ENCODE data around the gene CREB5.
A peak's percentile ranks its signal among the peaks of the same experiment; 100 is the strongest.

The CREB5 gene

GRCh38 chr7:28381466-28381865 lies 30.9 kb upstream of the CREB5 start:
- TF ChIP-seq ZBTB7A (IDR thresholded peaks at IDR 0.05; ENCODE audit: low read depth), result no peak
- TF ChIP-seq, protein P1, sequence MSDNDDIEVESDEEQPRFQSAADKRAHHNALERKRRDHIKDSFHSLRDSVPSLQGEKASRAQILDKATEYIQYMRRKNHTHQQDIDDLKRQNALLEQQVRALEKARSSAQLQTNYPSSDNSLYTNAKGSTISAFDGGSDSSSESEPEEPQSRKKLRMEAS (IDR thresholded peaks at IDR 0.05), result no peak
- TF ChIP-seq USF1 (IDR thresholded peaks at IDR 0.05), result no peak

GRCh38 chr7:28382144-28382543 lies 30.2 kb upstream of the CREB5 start:
- TF ChIP-seq FOXM1 (IDR thresholded peaks at IDR 0.05; ENCODE audit: borderline replicate concordance, low read depth) (no peak), TAF1 (IDR thresholded peaks at IDR 0.05; ENCODE audit: low read depth) (no peak), TCF12 (IDR thresholded peaks at IDR 0.05; ENCODE audit: low read depth) (no peak), TEAD4 (IDR thresholded peaks at IDR 0.05) (no peak), EP300 (IDR thresholded peaks at IDR 0.05; ENCODE audit: borderline replicate concordance) (no peak), ZBTB7A (IDR thresholded peaks at IDR 0.05; ENCODE audit: low read depth) (no peak), EGR1 (IDR thresholded peaks at IDR 0.05) (no peak), CREB1 (IDR thresholded peaks at IDR 0.05; ENCODE audit: low read depth) (no peak), YY1 (IDR thresholded peaks at IDR 0.05; ENCODE audit: low read depth) (no peak), USF1 (IDR thresholded peaks at IDR 0.05) (no peak), CEBPB (IDR thresholded peaks at IDR 0.05) (no peak), NFIC (IDR thresholded peaks at IDR 0.05) (no peak), RAD21 (IDR thresholded peaks at IDR 0.05; ENCODE audit: low read depth) (no peak)
- TF ChIP-seq, protein P1 (IDR thresholded peaks at IDR 0.05), result no peak
- TF ChIP-seq, protein P2, sequence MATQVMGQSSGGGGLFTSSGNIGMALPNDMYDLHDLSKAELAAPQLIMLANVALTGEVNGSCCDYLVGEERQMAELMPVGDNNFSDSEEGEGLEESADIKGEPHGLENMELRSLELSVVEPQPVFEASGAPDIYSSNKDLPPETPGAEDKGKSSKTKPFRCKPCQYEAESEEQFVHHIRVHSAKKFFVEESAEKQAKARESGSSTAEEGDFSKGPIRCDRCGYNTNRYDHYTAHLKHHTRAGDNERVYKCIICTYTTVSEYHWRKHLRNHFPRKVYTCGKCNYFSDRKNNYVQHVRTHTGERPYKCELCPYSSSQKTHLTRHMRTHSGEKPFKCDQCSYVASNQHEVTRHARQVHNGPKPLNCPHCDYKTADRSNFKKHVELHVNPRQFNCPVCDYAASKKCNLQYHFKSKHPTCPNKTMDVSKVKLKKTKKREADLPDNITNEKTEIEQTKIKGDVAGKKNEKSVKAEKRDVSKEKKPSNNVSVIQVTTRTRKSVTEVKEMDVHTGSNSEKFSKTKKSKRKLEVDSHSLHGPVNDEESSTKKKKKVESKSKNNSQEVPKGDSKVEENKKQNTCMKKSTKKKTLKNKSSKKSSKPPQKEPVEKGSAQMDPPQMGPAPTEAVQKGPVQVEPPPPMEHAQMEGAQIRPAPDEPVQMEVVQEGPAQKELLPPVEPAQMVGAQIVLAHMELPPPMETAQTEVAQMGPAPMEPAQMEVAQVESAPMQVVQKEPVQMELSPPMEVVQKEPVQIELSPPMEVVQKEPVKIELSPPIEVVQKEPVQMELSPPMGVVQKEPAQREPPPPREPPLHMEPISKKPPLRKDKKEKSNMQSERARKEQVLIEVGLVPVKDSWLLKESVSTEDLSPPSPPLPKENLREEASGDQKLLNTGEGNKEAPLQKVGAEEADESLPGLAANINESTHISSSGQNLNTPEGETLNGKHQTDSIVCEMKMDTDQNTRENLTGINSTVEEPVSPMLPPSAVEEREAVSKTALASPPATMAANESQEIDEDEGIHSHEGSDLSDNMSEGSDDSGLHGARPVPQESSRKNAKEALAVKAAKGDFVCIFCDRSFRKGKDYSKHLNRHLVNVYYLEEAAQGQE (IDR thresholded peaks at IDR 0.05; ENCODE audit: low read depth), result no peak

- TF ChIP-seq RAD21 (IDR thresholded peaks at IDR 0.05; ENCODE audit: low read depth) (no peak), TEAD4 (IDR thresholded peaks at IDR 0.05) (no peak), CREB1 (IDR thresholded peaks at IDR 0.05; ENCODE audit: low read depth) (no peak), ZBTB7A (IDR thresholded peaks at IDR 0.05; ENCODE audit: low read depth) (no peak)
- TF ChIP-seq, protein P1 (IDR thresholded peaks at IDR 0.05), result no peak
- TF ChIP-seq, protein P2 (IDR thresholded peaks at IDR 0.05; ENCODE audit: low read depth), result no peak
These were observed 28.3 kb upstream of the CREB5 start for GRCh38 chr7:28383975-28384374.

DNA sequence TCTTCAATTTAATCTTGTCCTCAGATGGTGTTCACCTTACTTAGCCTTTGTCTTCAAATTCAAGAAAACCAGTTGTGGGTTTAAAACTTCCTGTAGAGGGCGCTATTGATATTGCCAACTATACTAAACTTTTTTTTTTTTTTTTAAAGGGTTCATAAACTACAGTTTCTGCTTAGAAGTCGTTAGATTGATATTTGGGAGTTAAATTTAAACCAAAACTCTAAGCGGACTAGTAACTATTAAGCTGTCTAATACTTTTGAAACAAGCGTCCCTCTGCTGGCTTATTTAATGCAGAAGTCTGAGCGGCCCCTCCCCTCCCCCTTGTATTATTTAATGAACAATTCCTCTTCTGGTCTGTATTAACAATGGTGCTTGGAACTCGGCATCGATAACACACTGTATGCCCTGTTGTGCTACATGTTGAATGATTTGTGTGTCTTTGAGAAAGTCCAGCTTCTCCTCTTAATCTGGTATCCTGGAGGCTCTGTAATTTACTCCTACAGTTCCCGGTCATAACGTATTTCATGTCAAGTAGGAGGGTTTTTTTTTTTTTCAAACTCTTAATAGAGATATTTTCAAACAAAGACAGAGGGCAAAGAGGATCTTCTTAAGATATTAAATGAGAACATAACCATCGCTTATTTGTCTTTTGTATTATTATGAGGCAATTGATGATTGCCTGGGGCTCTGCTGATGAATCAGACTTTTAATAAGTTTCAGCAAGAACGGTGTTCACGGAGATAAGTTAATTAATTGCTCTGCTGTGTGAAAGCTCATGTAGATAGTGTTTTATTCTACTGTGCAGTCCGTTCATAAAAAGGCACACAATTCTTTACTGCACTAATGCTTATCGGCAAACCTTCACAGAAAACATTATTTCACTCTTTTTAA lies 22.6 kb upstream of the CREB5 start:
- TF ChIP-seq RAD21 (IDR thresholded peaks at IDR 0.05; ENCODE audit: low read depth), result peak; percentile 73
- no peak for TF ChIP-seq NFIC (IDR thresholded peaks at IDR 0.05)
- TF ChIP-seq TAF1 (IDR thresholded peaks at IDR 0.05; ENCODE audit: low read depth), result no peak

GRCh38 chr7:28390426-28390825 lies 21.9 kb upstream of the CREB5 start:
- TF ChIP-seq CREB1 (IDR thresholded peaks at IDR 0.05; ENCODE audit: low read depth), result no peak
- TF ChIP-seq, protein P2 (IDR thresholded peaks at IDR 0.05; ENCODE audit: low read depth), result no peak
- TF ChIP-seq CEBPB (IDR thresholded peaks at IDR 0.05), result no peak
- TF ChIP-seq ZBTB7A (IDR thresholded peaks at IDR 0.05; ENCODE audit: low read depth), result no peak
- TF ChIP-seq USF1 (IDR thresholded peaks at IDR 0.05), result no peak
- TF ChIP-seq TCF12 (IDR thresholded peaks at IDR 0.05; ENCODE audit: low read depth), result no peak
- TF ChIP-seq RAD21 (IDR thresholded peaks at IDR 0.05; ENCODE audit: low read depth), result no peak
- no peak for TF ChIP-seq FOXM1 (IDR thresholded peaks at IDR 0.05; ENCODE audit: borderline replicate concordance, low read depth)
- TF ChIP-seq EGR1 (IDR thresholded peaks at IDR 0.05), result no peak
- TF ChIP-seq TAF1 (IDR thresholded peaks at IDR 0.05; ENCODE audit: low read depth), result no peak
- no peak for TF ChIP-seq YY1 (IDR thresholded peaks at IDR 0.05; ENCODE audit: low read depth)
- TF ChIP-seq EP300 (IDR thresholded peaks at IDR 0.05; ENCODE audit: borderline replicate concordance), result no peak
